ENCODE measurements around the gene CBR3. TPM values are rescaled to one million over a fixed set of nuclear protein-coding genes. Genes with fewer than 3 reads are reported as not detected.

The CBR3 gene
- total RNA-seq, 1 experiment from 2014 or later: 39.2 TPM

DNA sequence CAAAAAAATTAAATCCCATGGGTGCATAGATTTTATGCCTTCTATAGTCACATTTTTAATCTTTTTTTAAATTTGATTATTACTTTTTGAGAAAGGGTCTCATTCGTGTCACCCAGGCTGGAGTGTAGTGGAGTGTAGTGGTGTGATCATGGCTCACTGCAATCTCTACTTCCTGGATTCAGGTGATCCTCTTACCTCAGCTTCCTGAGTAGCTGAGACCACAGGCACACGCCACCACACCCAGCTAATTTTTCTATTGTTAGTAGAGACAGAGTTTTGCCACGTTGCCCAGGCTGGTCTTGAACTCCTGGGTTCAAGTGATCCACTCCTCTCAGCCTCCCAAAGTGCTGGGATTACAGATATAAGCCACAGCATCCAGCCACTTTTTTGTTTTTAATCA is 10.4 kb downstream of the CBR3 start:
- DNase-seq (ENCODE audit: low spot score): no peak

DNA sequence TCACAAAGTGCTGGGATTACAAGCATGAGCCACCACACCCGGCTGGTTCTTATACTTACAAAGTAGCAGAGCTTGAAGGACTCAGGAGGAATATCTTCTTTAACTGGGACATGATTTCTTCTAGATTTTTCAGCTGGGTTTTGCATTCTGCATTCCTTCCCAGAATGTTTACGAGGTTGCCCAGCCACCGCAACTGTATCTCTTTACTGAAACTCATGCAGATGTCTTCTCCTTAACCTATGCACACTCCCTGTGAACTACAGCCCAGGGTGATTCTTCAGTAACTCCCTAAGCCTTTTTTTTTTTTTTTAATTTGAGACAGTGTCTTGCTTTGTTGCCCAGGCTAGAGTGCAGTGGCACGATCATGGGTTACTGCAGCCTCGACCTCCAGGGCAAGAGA is 13.0 kb downstream of the CBR3 start:
- in situ Hi-C loops (cut with HindIII; ENCODE audit: low sequenced_read_pairs): no loop called here
- no peak for DNase-seq (ENCODE audit: low spot score)

More for the DNA sequence above, 10.4 kb downstream of the CBR3 start:
- in situ Hi-C loops (cut with HindIII; ENCODE audit: low sequenced_read_pairs): no loop called here

DNA sequence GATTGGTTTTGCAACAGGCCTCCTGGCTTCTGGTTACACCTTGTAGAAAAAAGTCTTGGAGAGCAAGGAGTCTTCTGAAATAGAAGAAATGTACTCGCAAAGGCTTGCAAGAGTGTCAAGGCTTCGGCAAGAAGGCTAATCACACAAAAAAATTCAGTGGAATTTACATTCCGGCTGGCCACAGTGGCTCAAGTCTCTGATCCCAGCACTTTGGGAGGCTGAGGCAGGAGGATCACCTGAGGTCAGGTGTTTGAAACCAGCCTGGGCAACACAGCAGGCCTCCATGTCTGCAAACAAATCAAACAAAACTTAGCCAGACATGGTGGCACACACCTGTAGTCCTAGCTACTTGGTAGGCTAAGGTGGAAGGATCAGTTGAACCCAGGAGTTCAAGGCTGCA is 14.0 kb downstream of the CBR3 start:
- no peak for DNase-seq (ENCODE audit: low spot score)
- in situ Hi-C loops (cut with HindIII; ENCODE audit: low sequenced_read_pairs): no loop called here

DNA sequence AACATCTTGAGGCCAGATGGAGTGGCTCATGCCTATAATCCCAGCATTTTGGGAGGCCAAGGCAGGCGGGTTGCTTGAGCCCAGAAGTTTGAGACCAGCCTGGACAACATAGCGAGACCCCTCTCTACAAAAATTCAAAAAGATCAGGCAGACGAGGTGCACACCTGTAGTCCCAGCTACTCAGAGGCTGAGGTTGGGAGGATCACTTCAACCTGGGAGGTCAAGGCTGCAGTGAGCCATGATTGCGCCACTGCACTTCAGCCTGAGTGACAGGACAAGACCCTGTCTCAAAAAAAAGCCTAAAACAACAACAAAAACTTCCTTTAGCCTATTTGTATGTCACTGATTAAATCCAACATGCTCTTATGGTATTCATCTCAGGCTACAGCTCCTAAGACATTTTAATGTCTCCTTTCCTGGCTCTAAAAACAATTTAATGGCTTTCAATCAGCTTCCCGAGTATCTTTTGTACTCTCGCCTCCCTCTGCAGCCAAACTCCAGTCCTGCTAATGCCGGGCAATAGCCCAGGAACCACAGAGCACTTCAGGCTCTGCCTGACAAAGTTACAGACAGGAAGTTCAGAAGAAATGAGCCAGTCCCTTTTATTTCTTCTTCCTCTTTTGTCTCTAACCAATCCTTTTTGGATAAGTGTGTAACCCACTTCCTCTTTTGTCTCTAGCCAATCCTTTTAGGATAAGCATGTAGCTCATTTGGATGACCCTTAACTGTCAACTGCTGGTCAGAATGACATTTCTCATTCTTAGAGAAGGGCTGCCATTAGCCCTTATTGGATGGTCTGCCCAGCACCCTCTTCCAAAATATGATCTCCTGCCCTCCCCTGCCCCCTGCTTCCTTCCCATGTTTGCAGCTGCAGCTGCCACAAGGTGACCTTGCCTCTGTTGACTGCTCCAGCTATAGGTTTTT is 15.2 kb downstream of the CBR3 start:
- in situ Hi-C loops (cut with HindIII; ENCODE audit: low sequenced_read_pairs): no loop called here
- DNase-seq (ENCODE audit: low spot score): no peak

DNA sequence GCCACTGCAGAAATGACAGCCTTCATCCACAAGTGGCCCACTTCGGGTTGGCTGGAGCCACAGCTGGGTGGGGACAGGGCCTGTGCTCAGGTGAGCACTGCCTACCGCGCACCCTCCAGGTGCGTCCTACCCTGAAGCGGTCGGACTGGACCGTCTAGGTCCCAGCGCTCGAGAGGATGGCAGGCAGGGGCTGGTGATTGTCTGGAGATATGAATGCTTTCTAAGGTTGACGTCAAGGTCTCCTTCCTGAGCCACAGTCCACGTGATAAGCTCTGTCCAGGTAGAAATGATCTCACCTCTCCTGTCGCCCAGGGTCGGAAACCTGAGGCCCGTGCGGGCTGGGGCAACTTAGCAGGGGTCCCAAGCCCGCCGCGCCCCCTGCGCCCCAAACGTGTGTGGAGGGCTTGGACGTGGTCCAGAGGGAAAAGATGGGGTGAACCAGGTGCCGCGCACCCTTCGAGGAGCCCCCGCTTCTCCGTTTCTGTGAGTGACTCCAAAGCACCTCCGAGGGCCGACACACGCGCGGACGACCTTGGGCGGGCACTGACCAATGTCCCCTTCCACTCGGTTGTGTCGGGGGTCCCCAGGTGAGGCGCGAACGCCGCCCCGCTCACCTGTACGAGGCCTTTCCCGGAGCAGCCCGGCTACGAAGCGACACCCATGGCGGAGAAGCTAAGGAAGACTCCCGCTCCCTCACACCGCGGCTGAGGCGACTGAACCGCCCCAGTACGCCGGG is 20.9 kb downstream of the CBR3 start:
- peak; percentile 51 for DNase-seq (ENCODE audit: low spot score)

DNA sequence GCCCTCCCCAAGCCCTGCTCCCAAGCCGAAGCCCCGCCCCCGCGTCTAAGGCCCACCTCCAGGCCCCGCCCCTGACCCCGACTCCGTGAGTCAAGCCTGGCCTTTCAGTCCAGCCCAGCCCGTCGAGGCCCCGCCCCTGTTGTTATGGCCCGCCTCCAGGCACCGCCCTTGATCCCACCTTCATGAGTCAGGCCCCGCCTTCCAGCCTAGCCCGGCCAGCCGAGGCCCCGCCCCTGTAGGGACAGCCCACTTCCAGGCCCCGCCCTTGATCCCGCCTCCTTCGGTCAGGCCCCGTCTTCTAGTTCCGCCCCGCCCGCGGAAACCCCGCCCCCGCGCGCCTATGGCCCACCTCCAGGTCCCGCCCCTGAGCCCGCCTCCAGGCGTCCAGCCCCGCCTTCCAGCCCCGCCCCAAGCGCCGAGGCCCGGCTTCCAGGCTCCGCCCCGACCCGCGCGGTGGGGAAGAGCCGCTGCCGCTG is 21.5 kb downstream of the CBR3 start:
- peak; percentile 100 for DNase-seq (ENCODE audit: low spot score)
- in situ Hi-C loops (cut with HindIII; ENCODE audit: low sequenced_read_pairs): no loop called here

More for the DNA sequence above, 20.9 kb downstream of the CBR3 start:
- in situ Hi-C loops (cut with HindIII; ENCODE audit: low sequenced_read_pairs): no loop called here

DNA sequence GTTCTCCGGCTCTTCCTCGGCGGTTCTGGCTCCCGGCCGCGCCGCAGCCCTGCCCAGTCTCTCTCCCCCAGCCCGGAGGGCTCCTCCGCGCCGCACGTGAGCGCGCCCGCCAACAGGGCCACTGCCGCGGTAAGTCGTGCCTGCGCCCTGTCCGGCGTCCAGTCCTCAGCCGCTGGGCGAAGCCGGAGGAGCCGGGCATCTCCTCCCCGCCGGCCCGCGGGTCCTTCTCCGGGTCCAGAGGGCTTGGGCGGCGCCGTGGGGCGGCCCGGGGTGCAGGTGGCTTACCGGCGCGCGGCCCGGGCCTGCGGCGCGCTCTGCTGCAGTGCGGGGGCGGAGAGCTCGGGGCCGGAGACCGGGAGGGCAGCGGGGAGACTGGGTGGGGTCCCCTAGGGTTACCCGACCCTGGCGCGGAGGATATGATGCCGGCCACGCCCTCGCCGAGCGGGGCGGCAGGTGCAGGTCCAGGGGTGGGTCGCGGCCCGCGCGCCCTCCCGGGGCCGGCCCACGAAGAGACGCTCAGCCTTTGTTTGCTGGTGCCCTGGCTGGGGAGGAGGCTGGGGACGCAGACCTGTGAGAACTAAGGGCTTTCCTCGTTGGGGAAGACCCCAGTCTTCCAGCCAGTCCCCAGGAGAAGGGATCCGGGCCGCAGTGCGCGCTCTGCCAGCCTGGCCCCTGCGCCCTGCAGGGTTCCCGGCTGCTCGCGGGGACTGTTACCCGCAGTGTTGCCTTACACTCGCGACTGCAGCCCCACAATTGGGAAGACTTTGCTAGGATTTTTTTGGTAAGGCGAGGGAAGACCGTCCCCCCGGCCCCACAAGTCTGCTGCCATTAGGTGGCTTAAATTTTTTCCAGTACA is 22.2 kb downstream of the CBR3 start, which contains the start of gene DOP1B:
Gene DOP1B (plus strand): TSS at position 10 of the 856 bp plus-strand sequence. CDS start 7,910 bp downstream, outside the sequence.
- in situ Hi-C loops (cut with HindIII; ENCODE audit: low sequenced_read_pairs): no loop called here
- DNase-seq (ENCODE audit: low spot score): peak; percentile 41

DNA sequence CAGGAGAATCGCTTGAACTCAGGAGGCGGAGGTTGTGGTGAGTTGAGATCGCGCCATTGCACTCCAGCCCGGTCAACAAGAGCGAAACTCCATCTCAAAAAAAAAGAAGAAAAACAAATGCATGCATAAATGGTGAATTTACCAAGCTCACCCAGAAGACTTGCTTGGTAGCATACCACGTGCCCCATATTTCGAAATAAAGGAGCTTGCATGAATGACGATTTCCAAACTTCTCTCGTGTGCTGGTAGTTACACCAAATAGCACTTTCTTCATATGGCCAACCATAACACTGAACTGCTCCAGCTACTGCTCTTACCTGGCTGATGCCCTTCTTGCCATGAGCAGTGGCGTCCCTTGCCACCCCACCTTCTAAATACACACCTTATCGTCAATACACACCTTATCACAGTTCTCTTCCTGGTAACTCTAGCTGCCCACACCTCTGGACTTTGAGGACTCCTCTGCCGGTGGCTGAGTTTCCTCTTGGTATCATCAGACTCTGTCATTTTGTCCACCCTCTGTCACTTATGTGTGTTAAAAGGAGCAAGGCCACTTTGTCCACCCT is 24.6 kb downstream of the CBR3 start:
- in situ Hi-C loops (cut with HindIII; ENCODE audit: low sequenced_read_pairs): no loop called here
- DNase-seq (ENCODE audit: low spot score): no peak

DNA sequence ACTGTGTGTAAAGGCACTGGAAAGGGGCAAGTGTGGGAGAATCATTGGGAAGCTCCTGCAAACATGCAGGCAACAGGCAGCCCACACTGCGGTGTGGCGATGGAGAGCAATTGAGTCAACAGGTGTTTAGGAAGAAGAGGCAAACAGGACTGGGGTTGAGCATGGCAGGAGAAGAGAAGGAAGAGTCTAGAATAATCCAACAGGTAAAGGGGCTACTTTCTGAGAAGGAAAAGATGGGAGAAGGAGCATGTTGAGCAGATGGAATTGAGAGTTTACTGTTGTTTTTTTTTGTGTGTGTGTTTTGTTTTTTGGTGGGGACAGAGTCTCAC is 25.9 kb downstream of the CBR3 start:
- in situ Hi-C loops (cut with HindIII; ENCODE audit: low sequenced_read_pairs): no loop called here
- no peak for DNase-seq (ENCODE audit: low spot score)

DNA sequence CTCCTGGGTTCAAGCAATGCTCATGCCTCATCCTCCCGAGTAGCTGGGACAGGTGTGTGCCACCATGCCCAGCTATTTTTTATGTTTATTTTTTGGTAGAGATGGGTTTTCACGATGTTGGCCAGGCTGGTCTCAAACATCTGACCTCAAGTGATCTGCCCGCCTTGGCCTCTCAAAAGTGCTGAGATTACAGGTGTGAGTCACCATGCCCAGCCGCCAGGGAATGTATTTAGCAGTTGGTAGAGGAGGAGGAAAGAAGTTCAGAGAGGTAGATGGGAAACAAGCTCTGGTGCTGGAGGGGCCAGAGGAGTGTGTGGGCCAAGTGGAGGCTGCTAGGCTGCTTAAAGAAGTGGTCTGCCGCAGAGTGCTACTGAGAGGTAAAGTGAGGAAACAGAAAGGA is 27.8 kb downstream of the CBR3 start:
- no peak for DNase-seq (ENCODE audit: low spot score)
- in situ Hi-C loops (cut with HindIII; ENCODE audit: low sequenced_read_pairs): no loop called here

DNA sequence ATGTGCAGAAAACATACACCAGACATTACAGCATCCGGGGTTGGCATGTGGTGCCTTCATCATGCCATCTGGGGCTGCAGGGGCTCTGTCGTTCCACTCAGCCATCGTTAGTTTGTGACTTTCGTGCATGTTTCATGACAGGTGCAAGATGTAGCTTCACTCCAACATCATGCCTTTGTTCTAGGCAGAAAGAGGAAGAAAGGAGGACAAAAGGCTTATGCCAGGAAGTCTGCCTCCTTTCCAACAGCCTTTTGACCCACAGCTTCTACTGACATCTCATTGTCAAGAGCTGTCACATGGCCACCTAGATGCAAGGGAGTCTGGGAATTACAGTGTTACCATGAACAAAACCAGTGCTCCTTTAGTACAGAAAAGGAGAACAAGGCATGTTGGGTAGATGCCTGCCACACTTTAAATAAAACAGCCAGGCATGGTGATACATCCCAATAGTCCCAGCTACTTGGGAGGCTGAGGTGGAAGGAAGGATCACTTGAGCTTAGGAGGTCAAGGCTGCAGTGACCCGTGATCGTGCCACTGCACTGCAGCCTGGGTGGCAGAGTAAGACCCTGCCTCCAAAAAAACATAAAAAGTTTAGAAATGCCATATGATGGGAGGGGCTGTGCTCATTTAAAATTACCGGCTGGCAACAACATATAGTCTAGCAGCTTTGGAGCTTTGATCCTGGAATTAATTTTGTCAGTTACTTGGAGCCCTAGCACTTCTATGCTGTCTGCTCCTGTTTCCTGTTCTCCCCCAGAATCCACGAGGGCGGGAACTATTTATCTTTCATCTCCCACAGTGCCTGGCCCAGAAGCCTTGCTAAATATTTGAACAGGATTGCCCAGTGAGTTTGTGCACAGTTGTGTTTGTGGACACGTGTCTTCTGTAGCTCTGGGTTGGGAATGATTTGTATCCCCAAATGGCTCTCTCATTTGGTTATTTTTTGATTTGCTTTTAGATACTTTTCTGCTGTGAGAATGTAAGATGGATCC is 29.2 kb downstream of the CBR3 start:
- DNase-seq (ENCODE audit: low spot score): peak; percentile 64
- in situ Hi-C loops (cut with HindIII; ENCODE audit: low sequenced_read_pairs): no loop called here

DNA sequence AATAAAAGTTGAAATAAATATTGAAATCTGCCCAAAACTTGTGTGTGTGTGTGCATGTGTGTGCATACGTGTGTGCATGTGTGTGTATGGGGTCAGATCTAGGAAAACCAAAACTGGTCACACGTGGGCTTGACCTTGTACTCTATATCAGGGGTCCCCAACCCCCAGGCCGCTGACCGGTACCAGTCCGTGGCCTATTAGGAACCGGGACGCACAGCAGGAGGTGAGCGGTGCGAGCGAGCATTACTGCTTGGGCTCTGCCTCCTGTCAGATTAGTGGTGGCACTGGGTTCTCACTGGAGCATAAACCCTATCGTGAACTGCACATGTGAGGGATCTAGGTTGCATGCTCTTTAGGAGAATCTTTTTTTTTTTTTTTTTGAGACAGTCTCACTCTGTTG is 30.5 kb downstream of the CBR3 start:
- DNase-seq (ENCODE audit: low spot score): no peak
- in situ Hi-C loops (cut with HindIII; ENCODE audit: low sequenced_read_pairs): no loop called here

DNA sequence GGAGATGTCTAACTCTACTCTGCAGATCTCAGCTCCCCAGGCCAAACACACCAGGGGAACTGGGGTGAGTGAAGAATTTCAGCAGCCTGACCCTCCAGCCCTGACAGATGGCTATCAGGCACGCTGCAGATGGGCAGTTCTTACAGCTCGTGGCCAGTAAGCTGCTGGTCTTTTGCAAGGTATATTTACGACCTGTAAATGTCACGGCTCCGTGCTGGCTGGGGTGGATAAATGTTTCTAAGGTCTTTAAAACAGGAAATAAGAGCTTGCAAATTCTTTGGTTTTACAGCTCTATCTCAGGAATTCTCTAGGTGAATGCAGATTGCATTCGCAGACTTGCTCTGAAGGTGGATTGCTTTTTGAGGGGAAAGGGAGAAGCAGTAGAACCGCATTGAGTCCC is 31.8 kb downstream of the CBR3 start:
- DNase-seq (ENCODE audit: low spot score): peak; percentile 89
- in situ Hi-C loops (cut with HindIII; ENCODE audit: low sequenced_read_pairs): no loop called here

DNA sequence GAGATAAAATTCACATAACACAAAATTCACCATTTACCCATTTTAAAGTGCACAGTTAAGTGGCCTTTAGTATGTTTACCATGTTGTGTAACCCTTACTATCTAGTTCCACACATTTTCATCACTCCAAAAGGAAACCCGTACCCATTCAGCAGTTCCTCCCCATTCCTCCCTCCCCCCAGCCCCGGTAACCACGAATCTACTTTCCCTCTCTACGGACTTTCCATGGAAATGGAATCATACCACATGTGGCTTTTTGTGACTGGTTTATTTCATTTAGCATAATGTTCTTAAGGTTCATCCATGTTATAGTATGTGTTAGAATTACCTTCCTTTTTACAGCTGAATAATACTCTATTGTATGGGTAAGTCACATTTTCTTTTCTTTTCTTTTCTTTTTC is 32.7 kb downstream of the CBR3 start:
- in situ Hi-C loops (cut with HindIII; ENCODE audit: low sequenced_read_pairs): no loop called here

DNA sequence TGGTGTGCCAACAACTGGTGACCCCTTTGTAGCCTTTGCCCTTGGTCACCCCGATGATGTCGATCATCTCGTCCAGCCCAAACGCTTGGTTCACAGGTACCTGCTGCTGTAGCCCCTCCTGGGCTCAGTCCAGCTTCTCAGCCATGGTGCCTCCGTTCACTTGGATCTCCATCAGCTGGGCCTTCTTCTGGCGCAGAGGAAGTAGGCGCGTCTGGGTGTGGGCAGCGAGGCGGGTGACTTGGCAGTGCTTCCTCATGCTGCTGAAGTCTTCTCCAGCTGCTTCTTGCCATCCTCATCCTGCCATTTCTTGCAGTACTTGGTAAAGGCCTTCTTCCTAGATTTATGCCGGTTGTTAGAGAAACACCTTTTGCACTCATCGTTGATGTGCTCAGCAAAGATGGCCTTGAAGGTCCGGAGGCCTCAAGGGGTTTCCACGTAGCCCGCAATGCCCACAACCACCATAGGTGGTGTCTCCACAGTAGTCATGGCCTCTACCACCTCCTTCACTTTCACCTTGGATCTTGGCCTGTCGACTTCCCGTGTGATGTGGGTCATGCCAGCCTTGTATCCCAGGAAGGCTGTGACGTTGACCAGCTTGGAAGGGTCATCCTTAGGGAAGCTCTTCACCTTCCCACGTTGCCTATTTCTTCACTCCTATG is 34.7 kb downstream of the CBR3 start:
- in situ Hi-C loops (cut with HindIII; ENCODE audit: low sequenced_read_pairs): no loop called here
- no peak for DNase-seq (ENCODE audit: low spot score)

More for the DNA sequence above, 32.7 kb downstream of the CBR3 start:
- no peak for DNase-seq (ENCODE audit: low spot score)

DNA sequence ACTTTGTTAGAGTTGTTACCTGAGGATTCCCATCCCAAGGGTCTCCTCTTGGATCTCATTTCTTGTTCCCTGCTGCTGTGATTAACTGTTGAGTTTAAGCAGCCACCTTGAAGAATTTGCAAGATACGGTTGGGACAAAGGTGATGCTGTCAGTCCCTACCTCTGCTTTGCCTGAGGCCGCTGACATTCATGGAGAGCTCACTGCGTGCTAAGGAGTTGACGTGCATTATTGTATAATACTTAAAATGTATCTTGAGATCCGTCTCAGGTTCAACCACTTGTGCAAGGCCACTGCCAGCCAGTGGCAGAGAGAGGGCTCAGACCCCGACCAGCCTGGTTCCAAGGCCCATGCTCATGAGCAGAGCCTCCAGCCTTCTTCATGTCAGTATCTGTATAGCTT is 35.9 kb downstream of the CBR3 start:
- no peak for DNase-seq (ENCODE audit: low spot score)
- in situ Hi-C loops (cut with HindIII; ENCODE audit: low sequenced_read_pairs): no loop called here

DNA sequence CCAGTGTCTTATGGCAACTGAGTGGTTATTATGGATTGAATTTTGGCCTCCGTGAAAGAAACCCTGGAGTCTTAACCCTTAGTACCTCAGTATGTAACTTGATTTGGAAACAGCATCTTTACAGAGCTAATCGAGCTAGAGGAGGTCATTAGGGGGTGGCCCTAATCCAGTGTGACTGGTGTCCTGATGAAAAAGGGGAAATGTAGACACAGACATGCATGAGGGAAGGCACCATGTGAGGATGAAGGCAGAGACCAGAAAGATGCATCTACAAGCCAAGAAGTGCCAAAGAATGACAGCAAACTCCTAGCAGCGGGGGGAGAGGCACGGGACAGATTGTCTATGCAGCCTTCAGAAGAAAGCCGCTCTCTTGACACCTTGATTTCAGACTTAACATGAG is 36.5 kb downstream of the CBR3 start:
- DNase-seq (ENCODE audit: low spot score): no peak
- in situ Hi-C loops (cut with HindIII; ENCODE audit: low sequenced_read_pairs): no loop called here
